Measurements from ENCODE around the gene PPP1R1B.

PPP1R1B gene

GRCh38 chr17:39641883-39642282 lies 15.1 kb downstream of the PPP1R1B start:
- Histone ChIP-seq H2AFZ (ENCODE audit: low read length) (no peak overlapping the region), H3K27me3 (replicated peaks; ENCODE audit: insufficient read depth, low read length) (no peaks in the 10 kb centered on the region), H3K4me3 (ENCODE audit: low read length) (no peak overlapping the region), H4K20me1 (ENCODE audit: insufficient read depth, low read length) (peaks cover 10% of the 10 kb centered on the region; the same call in 1 of the 2 replicates), H3K27ac (ENCODE audit: low read length) (no peak overlapping the region), H3K36me3 (replicated peaks; ENCODE audit: insufficient read depth, low read length) (no peaks in the 10 kb centered on the region), H3K9ac (ENCODE audit: low read length) (no peak overlapping the region), H3F3A (ENCODE audit: insufficient read depth, low read length) (no peaks in the 10 kb centered on the region), H3K4me1 (ENCODE audit: low read length) (peaks cover 9% of the 10 kb centered on the region), H3K9me3 (replicated peaks; ENCODE audit: insufficient read depth, low read length) (no peaks in the 10 kb centered on the region), H3K79me2 (ENCODE audit: low read length) (peaks cover 85% of the 10 kb centered on the region), H3K9me2 (replicated peaks; ENCODE audit: insufficient read depth, low read length) (no peaks in the 10 kb centered on the region), H3K4me2 (ENCODE audit: low read depth, low read length) (no peak overlapping the region)
- TF ChIP-seq EZH2 (optimal IDR thresholded peaks at IDR 0.05; ENCODE audit: low read depth, low read length) = no peak
- no peak for TF ChIP-seq EZH2phosphoT487 (IDR thresholded peaks at IDR 0.05; ENCODE audit: low read length)
- TF ChIP-seq CTCF (IDR thresholded peaks at IDR 0.05; ENCODE audit: low read length) = no peak
- no peak for DNase-seq

- DNase-seq = no peak
- Histone ChIP-seq H3K4me2 (ENCODE audit: low read depth, low read length) (no peak overlapping the region), H3K4me1 (ENCODE audit: low read length) (peaks cover 9% of the 10 kb centered on the region), H3K36me3 (replicated peaks; ENCODE audit: insufficient read depth, low read length) (no peaks in the 10 kb centered on the region), H2AFZ (ENCODE audit: low read length) (no peak overlapping the region), H3K9me3 (replicated peaks; ENCODE audit: insufficient read depth, low read length) (no peaks in the 10 kb centered on the region), H3K27me3 (replicated peaks; ENCODE audit: insufficient read depth, low read length) (no peaks in the 10 kb centered on the region), H3K9ac (ENCODE audit: low read length) (no peak overlapping the region), H3K4me3 (ENCODE audit: low read length) (no peak overlapping the region), H3K79me2 (ENCODE audit: low read length) (peaks cover 85% of the 10 kb centered on the region), H3K27ac (ENCODE audit: low read length) (no peak overlapping the region), H3F3A (ENCODE audit: insufficient read depth, low read length) (no peaks in the 10 kb centered on the region), H4K20me1 (ENCODE audit: insufficient read depth, low read length) (peaks cover 10% of the 10 kb centered on the region; the same call in 1 of the 2 replicates), H3K9me2 (replicated peaks; ENCODE audit: insufficient read depth, low read length) (no peaks in the 10 kb centered on the region)
- TF ChIP-seq EZH2 (optimal IDR thresholded peaks at IDR 0.05; ENCODE audit: low read depth, low read length) (no peak), CTCF (IDR thresholded peaks at IDR 0.05; ENCODE audit: low read length) (no peak), EZH2phosphoT487 (IDR thresholded peaks at IDR 0.05; ENCODE audit: low read length) (no peak)
Observed at GRCh38 chr17:39642291-39643074, 15.7 kb downstream of the PPP1R1B start.

- Histone ChIP-seq H3K4me1 (ENCODE audit: low read length) (peaks cover 3% of the 10 kb centered on the region), H3F3A (ENCODE audit: insufficient read depth, low read length) (no peaks in the 10 kb centered on the region), H3K9me2 (replicated peaks; ENCODE audit: insufficient read depth, low read length) (no peaks in the 10 kb centered on the region), H3K36me3 (replicated peaks; ENCODE audit: insufficient read depth, low read length) (no peaks in the 10 kb centered on the region), H3K4me2 (ENCODE audit: low read depth, low read length) (no peak overlapping the region), H3K27ac (ENCODE audit: low read length) (no peak overlapping the region), H3K9ac (ENCODE audit: low read length) (no peak overlapping the region), H3K27me3 (replicated peaks; ENCODE audit: insufficient read depth, low read length) (no peaks in the 10 kb centered on the region), H4K20me1 (ENCODE audit: insufficient read depth, low read length) (peaks cover 10% of the 10 kb centered on the region; the same call in 1 of the 2 replicates), H2AFZ (ENCODE audit: low read length) (no peak overlapping the region), H3K4me3 (ENCODE audit: low read length) (no peak overlapping the region), H3K79me2 (ENCODE audit: low read length) (peaks cover 79% of the 10 kb centered on the region), H3K9me3 (replicated peaks; ENCODE audit: insufficient read depth, low read length) (no peaks in the 10 kb centered on the region)
- TF ChIP-seq CTCF (IDR thresholded peaks at IDR 0.05; ENCODE audit: low read length) = no peak
- no peak for TF ChIP-seq EZH2 (optimal IDR thresholded peaks at IDR 0.05; ENCODE audit: low read depth, low read length)
- no peak for TF ChIP-seq EZH2phosphoT487 (IDR thresholded peaks at IDR 0.05; ENCODE audit: low read length)
- no peak for DNase-seq
Observed at GRCh38 chr17:39643271-39643670, 16.5 kb downstream of the PPP1R1B start.

Data from MM.1S (cell line).